Transverse colon (tissue), 3 donors: Measurements from ENCODE around the gene AGTPBP1.

Experiments used
- POLR2A ChIP-seq: fragments of 450-650 bp; IDR thresholded peaks from one replicate; pipeline ENCODE4 v1.6.1; 2016; ENCODE audit warnings: antibody characterized with exemption, mild to moderate bottlenecking, moderate library complexity
- TF ChIP-seq, protein P1 (sequence below), 5 experiments: fragments of 200-600 bp in 3 of 5; fragments of 450-650 bp in 2 of 5; sonication (generic) in 3 of 5; IDR thresholded peaks; 1 replicate in 2 of 5; 2 replicates in 3 of 5; pipeline ENCODE4 v1.5.1; 2016 to 2017; ENCODE audit warnings: antibody characterized with exemption in 5 of 5, inconsistent platforms in 3 of 5, mild to moderate bottlenecking in 2 of 5, moderate library complexity in 1 of 5

GRCh38 chr9:85615792-85616191 is 126.0 kb downstream of the AGTPBP1 start:
- TF ChIP-seq, protein P1, sequence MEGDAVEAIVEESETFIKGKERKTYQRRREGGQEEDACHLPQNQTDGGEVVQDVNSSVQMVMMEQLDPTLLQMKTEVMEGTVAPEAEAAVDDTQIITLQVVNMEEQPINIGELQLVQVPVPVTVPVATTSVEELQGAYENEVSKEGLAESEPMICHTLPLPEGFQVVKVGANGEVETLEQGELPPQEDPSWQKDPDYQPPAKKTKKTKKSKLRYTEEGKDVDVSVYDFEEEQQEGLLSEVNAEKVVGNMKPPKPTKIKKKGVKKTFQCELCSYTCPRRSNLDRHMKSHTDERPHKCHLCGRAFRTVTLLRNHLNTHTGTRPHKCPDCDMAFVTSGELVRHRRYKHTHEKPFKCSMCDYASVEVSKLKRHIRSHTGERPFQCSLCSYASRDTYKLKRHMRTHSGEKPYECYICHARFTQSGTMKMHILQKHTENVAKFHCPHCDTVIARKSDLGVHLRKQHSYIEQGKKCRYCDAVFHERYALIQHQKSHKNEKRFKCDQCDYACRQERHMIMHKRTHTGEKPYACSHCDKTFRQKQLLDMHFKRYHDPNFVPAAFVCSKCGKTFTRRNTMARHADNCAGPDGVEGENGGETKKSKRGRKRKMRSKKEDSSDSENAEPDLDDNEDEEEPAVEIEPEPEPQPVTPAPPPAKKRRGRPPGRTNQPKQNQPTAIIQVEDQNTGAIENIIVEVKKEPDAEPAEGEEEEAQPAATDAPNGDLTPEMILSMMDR (IDR thresholded peaks at IDR 0.05): no peak
- TF ChIP-seq POLR2A: no peak
